Stimulated activated CD4-positive, alpha-beta T cell treated with anti-CD3 and anti-CD28 coated beads, Interleukin-15, amount 100 ng/mL, for 48 hours (primary cell): Measurements from ENCODE around the gene SPRY1.

ENCODE experiments used
- DNase-seq, 2 donors: peaks; one replicate each; pipeline ENCODE4 v3.0.0-alpha.2; 2020; ENCODE audit warnings: low read depth in 2 of 2

SPRY1 gene

GRCh38 chr4:123409334-123409733 is 12.7 kb downstream of the SPRY1 start:
- DNase-seq, result no peak

- DNase-seq, result no peak
Measured at GRCh38 chr4:123411514-123411913, 14.9 kb downstream of the SPRY1 start.

- DNase-seq, result no peak
Measured at GRCh38 chr4:123412091-123412505, 15.5 kb downstream of the SPRY1 start.

GRCh38 chr4:123412700-123413512 is 16.3 kb downstream of the SPRY1 start:
- no peak for DNase-seq

- no peak for DNase-seq
Measured at GRCh38 chr4:123415576-123415975, 19.0 kb downstream of the SPRY1 start.

GRCh38 chr4:123415977-123416376 is 19.4 kb downstream of the SPRY1 start:
- no peak for DNase-seq

GRCh38 chr4:123417813-123418212 is 21.2 kb downstream of the SPRY1 start:
- no peak for DNase-seq

- no peak for DNase-seq
Measured at GRCh38 chr4:123418351-123418931, 21.8 kb downstream of the SPRY1 start.

- DNase-seq, result no peak
Measured at GRCh38 chr4:123419885-123420755, 23.5 kb downstream of the SPRY1 start.

- no peak for DNase-seq
Measured at GRCh38 chr4:123421227-123421936, 24.8 kb downstream of the SPRY1 start.

GRCh38 chr4:123421937-123422781 is 25.6 kb downstream of the SPRY1 start:
- no peak for DNase-seq

GRCh38 chr4:123423819-123424218 is 27.2 kb downstream of the SPRY1 start:
- no peak for DNase-seq

GRCh38 chr4:123427951-123428350 is 31.4 kb downstream of the SPRY1 start:
- no peak for DNase-seq

GRCh38 chr4:123430031-123430430 is 33.4 kb downstream of the SPRY1 start:
- peak in 1 of 2 donors; percentile 32 for DNase-seq

GRCh38 chr4:123430501-123430900 is 33.9 kb downstream of the SPRY1 start:
- no peak for DNase-seq

GRCh38 chr4:123433573-123433972 is 37.0 kb downstream of the SPRY1 start:
- no peak for DNase-seq

GRCh38 chr4:123433976-123434375 is 37.4 kb downstream of the SPRY1 start:
- DNase-seq, result no peak

GRCh38 chr4:123435246-123436113 is 38.9 kb downstream of the SPRY1 start:
- DNase-seq, result no peak

GRCh38 chr4:123438031-123438430 is 41.4 kb downstream of the SPRY1 start:
- DNase-seq, result no peak
